ENCODE data around the gene GPR62.

GPR62 gene

GRCh38 chr3:51938780-51939425, 16.3 kb upstream of the GPR62 start:
- no peak for DNase-seq (ENCODE audit: low read depth)

- peak; percentile 12 for DNase-seq (ENCODE audit: low read depth)
These were observed 14.3 kb upstream of the GPR62 start for GRCh38 chr3:51940648-51941462.

GRCh38 chr3:51941463-51941797, 13.8 kb upstream of the GPR62 start:
- no peak for DNase-seq (ENCODE audit: low read depth)

GRCh38 chr3:51941798-51942602, 13.2 kb upstream of the GPR62 start, which contains the start of the genes PARP3 and RRP9:
Gene PARP3 (plus strand): TSS chr3:51942363. CDS start chr3:51943356, 993 bp downstream.
Gene RRP9 (minus strand): TSS chr3:51941904. CDS start chr3:51941867, 37 bp downstream.
- peak; percentile 97 for DNase-seq (ENCODE audit: low read depth)

GRCh38 chr3:51942603-51943450, 12.4 kb upstream of the GPR62 start:
- DNase-seq (ENCODE audit: low read depth), result peak; percentile 49

GRCh38 chr3:51943451-51944391, 11.5 kb upstream of the GPR62 start:
- DNase-seq (ENCODE audit: low read depth), result no peak

GRCh38 chr3:51944451-51945021, 10.6 kb upstream of the GPR62 start:
- no peak for DNase-seq (ENCODE audit: low read depth)

- DNase-seq (ENCODE audit: low read depth), result no peak
These were observed 9.9 kb upstream of the GPR62 start for GRCh38 chr3:51945031-51945840.

GRCh38 chr3:51945926-51946705, 9.1 kb upstream of the GPR62 start:
- DNase-seq (ENCODE audit: low read depth), result no peak

GRCh38 chr3:51946796-51947195, 8.4 kb upstream of the GPR62 start:
- no peak for DNase-seq (ENCODE audit: low read depth)

GRCh38 chr3:51947215-51947900, 7.8 kb upstream of the GPR62 start:
- DNase-seq (ENCODE audit: low read depth), result no peak

GRCh38 chr3:51948016-51948580, 7.1 kb upstream of the GPR62 start:
- DNase-seq (ENCODE audit: low read depth), result no peak

GRCh38 chr3:51949121-51949520, 6.1 kb upstream of the GPR62 start:
- DNase-seq (ENCODE audit: low read depth), result no peak

- no peak for DNase-seq (ENCODE audit: low read depth)
These were observed 4.3 kb upstream of the GPR62 start for GRCh38 chr3:51950899-51951298.

GRCh38 chr3:51953445-51953844, 1.7 kb upstream of the GPR62 start:
- DNase-seq (ENCODE audit: low read depth), result peak; percentile 33

- DNase-seq (ENCODE audit: low read depth), result no peak
These were observed 1.1 kb upstream of the GPR62 start for GRCh38 chr3:51954105-51954504.

- DNase-seq (ENCODE audit: low read depth), result no peak
These were observed 468 bp upstream of the GPR62 start for GRCh38 chr3:51954713-51955112.
